ENCODE results near the gene WRAP73.

Gene WRAP73

DNA sequence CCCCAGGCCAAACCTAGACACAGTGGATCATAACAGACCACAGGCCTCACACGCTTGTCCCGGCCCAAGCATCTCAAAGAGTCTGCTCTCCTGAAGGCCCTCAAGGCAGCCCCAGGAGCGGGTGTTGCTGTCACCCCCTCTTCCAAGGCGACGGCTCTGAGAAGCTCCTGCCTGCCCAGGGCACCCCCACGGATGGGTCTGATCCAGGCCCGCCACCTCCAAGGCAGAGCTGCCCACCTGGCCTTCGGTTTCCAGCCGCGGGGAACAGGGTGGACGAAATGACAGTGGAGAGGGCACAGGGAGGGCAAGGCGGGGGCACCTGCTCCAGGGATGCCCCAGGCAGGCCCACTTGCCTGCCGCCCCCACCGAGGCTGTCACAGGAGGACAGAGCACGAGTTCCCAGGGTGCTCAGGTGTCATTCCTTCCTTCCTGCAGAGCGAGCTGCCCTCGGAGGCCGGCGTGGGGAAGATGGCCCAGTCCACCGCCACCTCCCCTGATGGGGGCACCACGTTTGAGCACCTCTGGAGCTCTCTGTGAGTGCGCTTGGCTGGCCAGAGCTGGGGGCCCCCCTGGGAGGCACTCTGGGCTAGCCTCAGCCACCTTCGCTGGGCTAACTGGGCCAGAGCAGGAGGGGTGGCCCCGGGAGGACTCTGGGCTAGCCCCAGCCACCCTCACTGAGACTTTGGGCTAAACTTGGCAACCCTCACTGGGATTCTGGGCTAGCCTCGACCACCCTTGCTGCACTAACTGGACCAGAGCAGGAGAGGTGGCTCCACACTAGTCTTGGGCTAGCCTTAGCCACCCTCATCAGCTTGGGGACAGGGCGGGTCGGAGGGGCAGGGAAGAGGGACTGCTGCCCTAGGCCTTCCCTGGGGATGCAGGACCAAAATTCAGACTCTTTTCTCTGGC is 32.2 kb upstream of the WRAP73 start:
- DNase-seq (ENCODE audit: low spot score), result no peak

- DNase-seq (ENCODE audit: low spot score), result no peak
Measured at GRCh38 chr1:3681231-3681897, 31.5 kb upstream of the WRAP73 start.

- no peak for DNase-seq (ENCODE audit: low spot score)
Measured at GRCh38 chr1:3680488-3681230, 30.8 kb upstream of the WRAP73 start.

GRCh38 chr1:3679799-3680453 is 30.0 kb upstream of the WRAP73 start:
- DNase-seq (ENCODE audit: low spot score), result no peak

DNA sequence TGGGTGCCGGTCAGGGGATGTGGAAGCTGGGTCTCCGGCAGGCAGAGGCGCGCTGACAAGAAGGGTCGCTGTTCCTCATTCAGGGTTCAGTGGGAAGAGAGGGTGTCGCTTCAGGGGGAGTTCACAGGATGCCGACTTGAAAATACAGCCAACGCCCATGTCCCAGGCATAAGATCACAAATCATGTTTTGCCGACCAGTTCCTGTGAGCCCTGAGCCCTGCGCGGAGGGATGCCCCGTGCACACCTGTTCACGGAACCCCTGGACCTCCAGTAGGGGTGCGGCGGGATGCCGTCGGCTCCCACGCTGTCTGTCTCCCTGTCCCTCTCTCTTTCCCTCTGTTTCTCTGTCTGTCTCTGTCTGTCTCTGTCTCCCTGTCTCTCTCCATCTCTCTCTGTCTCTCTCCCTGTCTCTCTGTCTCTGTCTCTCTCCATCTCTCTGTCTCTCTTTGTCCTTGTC is 29.2 kb upstream of the WRAP73 start:
- DNase-seq (ENCODE audit: low spot score), result no peak

- DNase-seq (ENCODE audit: low spot score), result no peak
Measured at GRCh38 chr1:3678361-3679097, 28.6 kb upstream of the WRAP73 start.

DNA sequence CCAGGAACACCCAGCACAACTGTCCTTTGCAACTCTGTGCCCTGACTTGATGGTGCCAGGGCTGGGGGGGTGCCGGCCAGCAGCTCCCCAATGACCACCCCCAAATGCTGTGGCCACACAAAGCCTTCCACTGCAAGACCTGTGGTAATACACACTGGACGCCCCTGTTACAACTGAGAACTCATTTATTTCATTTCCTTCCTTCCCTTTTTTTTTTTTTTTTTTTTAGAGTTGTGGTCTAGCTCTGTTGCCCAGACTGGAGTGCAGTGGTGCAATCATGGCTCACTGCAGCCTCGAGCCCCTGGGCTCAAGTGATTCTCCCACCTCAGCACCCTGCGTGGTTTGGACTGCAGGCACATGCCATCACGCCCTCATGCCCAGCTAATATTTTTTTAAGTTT is 27.6 kb upstream of the WRAP73 start:
- no peak for DNase-seq (ENCODE audit: low spot score)

DNA sequence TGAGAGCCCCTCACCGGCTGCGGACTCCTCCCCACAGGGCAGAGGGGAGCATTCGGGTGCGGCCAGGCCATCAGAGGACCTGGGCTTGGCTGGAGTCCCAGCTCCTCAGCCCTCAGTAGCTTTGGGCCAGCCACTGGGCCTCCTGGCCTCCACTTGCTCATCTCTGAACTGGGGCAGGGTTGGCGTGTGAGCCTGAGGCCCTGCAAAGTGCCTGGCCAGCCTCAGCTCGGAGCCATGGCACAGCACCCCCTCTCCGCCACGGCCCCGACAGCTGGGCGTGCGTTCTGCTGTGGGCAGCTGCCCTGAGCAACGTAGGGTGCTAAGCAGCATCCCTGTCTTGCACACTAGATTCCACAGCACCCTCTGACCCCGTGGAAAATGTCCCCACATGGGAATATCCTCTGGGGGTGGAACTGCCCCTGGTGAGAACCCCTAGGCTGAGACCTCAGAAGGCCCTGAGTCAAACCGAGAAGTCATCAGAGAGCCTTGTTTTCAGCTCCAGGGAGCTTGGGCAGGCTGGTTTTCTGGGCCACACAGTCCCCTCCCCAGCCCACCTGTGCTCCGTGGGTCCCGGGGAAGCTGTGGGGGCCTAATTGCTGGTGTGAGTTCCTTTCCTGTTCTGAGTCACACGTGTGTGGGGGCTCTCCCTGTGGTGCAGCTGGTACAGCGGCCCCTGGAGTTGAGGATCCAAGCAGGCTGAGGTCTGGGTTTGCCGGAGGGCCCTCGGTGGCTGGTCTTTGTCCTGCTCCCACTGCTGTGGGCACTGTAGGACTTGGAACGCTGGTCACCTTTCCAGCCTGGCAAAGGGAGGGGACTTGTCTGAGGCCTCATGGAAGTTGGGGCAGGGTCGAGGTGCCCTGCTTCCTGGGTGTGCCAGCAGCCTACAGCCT is 26.9 kb upstream of the WRAP73 start:
- DNase-seq (ENCODE audit: low spot score), result no peak

- no peak for DNase-seq (ENCODE audit: low spot score)
Measured at GRCh38 chr1:3675436-3675835, 25.5 kb upstream of the WRAP73 start.

GRCh38 chr1:3674100-3675094 is 24.5 kb upstream of the WRAP73 start:
- DNase-seq (ENCODE audit: low spot score), result no peak

GRCh38 chr1:3673381-3674099 is 23.6 kb upstream of the WRAP73 start:
- DNase-seq (ENCODE audit: low spot score), result no peak

DNA sequence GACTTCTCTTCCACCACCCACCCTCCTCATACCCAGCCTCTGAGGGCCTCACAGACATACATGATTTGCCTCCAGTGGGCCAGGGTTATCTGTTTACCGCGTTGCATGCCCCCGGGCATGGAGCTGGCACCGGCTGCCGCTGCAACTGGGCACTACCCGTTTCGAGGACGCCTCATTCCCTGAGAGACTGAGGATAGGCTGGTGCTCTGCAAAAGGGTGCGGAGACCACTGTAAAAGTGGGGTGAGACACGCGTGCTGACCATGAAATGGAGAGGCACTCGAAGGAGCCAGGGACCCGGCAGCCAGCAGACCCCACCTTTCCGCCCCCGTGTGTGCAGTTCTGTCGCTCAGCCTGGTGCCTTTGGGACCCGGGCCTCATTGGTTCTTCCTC is 23.1 kb upstream of the WRAP73 start:
- DNase-seq (ENCODE audit: low spot score), result no peak

GRCh38 chr1:3672231-3672970 is 22.5 kb upstream of the WRAP73 start:
- no peak for DNase-seq (ENCODE audit: low spot score)

- DNase-seq (ENCODE audit: low spot score), result no peak
Measured at GRCh38 chr1:3671371-3672180, 21.7 kb upstream of the WRAP73 start.

DNA sequence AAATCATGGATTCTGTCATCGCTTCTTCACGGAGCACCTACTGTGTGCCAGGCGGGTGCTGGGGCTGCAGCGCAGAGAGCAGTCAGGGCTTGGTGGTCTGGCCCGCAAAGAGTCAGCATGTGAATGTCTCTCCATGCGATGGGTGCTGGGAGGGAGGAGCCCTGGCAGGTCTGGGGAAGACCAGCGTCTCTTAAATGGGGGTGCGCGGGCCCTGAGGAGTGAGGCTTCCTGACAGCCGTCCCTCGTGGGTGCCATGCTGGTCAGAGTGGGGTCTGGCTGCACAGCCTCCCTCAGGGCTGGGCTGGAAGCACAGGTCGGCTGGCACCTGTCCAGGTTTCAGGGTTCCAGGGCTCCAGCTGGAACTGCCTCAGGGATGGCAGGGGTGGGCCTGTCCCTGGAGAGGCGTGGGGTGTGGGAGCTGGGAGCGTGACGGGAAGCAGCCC is 20.9 kb upstream of the WRAP73 start:
- no peak for DNase-seq (ENCODE audit: low spot score)

DNA sequence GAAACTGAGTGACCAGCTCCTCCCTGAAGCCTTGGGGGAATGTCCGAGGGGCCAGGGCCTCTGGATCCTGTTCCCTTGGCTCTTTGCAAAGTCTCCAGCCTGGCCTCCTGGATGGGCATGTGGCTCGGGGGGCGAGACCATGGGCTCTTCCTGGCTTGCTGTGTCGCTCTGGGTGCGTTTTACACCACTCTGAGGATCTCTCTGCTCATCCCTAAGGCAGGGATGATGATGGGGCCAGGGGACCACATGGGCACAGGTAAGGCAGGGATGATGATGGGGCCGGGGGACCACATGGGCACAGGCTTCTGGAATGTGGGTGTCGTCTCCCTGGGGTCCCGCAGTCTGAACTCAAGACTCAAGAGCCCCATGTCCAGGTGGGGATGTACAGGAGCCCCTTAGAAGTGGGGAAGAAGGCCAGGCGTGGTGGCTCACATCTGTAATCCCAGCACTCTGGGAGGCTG is 20.1 kb upstream of the WRAP73 start:
- no peak for DNase-seq (ENCODE audit: low spot score)

DNA sequence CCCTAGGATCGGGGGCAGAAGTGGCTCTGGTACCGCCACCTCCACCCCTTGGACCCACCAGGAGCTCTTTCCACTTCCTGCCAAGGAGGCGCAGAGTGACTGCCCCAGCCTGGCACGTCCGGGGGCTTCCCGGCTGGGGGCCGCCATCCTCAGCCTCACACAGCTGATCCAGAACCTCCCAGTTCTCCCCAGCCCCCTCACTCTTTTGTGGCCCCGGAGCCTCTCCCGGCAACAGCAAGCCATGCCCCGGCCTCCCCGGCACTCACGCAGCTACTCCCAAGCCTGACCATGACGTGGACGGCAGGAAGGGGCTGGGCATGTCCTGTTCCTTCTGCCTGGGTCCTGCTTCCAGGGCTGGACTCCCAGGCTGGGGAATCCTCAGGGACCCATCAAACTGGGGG is 19.5 kb upstream of the WRAP73 start:
- no peak for DNase-seq (ENCODE audit: low spot score)
